Breast epithelium (tissue), 4 donors: Measurements from ENCODE around the gene TMEM213. TPM values are rescaled to one million over a fixed set of nuclear protein-coding genes. Genes with fewer than 3 reads are reported as not detected.

Source experiments
- DNase-seq, 2 donors: peaks; one replicate each; pipeline ENCODE4 v3.0.0-alpha.2; 2019; ENCODE audit warnings: low spot score in 2 of 2
- H3K27ac ChIP-seq, 2 donors: fragments of 200-600 bp; sonication (generic) in 1 of 2; one replicate each; pipeline ENCODE4 v1.5.1; 2016 to 2019; ENCODE audit warnings: mild to moderate bottlenecking in 1 of 2
- H3K27me3 ChIP-seq, 2 donors: fragments of 200-600 bp; sonication (generic) in 1 of 2; one replicate each; pipeline versions ENCODE4 v1.5.1 to v1.6.0; 2017 to 2019; ENCODE audit warnings: control low read depth in 1 of 2, mild to moderate bottlenecking in 1 of 2
- H3K36me3 ChIP-seq: fragments of 200-600 bp; one replicate; pipeline ENCODE4 v1.5.1; 2019
- H3K4me1 ChIP-seq, 2 donors: fragments of 200-600 bp; sonication (generic); one replicate each; pipeline ENCODE4 v1.5.1; 2016 to 2019; ENCODE audit warnings: control low read depth in 1 of 2
- H3K4me3 ChIP-seq, 3 donors: fragments of 200-600 bp; sonication (generic); 1 replicate in 2 of 3; 2 replicates in 1 of 3; pipeline ENCODE4 v1.5.1; 2016 to 2019; ENCODE audit warnings: mild to moderate bottlenecking in 3 of 3, moderate library complexity in 2 of 3
- H3K9me3 ChIP-seq, 2 donors: fragments of 200-600 bp; sonication (generic) in 1 of 2; one replicate each; pipeline ENCODE4 v1.5.1; 2016 to 2019; ENCODE audit warnings: control low read depth in 1 of 2
- CTCF ChIP-seq, 3 donors: fragments of 450-650 bp; IDR thresholded peaks; one replicate each; pipeline ENCODE4 v1.5.1; 2016 to 2017; ENCODE audit warnings: antibody characterized with exemption in 3 of 3, mild to moderate bottlenecking in 3 of 3, moderate library complexity in 3 of 3
- POLR2A ChIP-seq: fragments of 450-650 bp; IDR thresholded peaks from one replicate; pipeline ENCODE4 v1.6.1; 2016; ENCODE audit warnings: antibody characterized with exemption, mild to moderate bottlenecking, moderate library complexity
- POLR2AphosphoS5 ChIP-seq, 3 donors: sonication (generic); formaldehyde crosslinking; IDR thresholded peaks; one replicate each; pipeline ENCODE4 v1.6.1; 2017; ENCODE audit warnings: antibody characterized with exemption in 3 of 3
- intact Hi-C: fragments of 100-400 bp; cut with DNase I; formaldehyde crosslinking; loops from one replicate; pipeline ENCODE4 v1.15.1; 2023; ENCODE audit warnings: low total_unique reads
- total RNA-seq, 3 donors: library from RNA; depleted of rRNA; stranded (reverse); fragments of >200 nt; gene quantifications; one replicate each; pipeline ENCODE4 v1.1.0, GENCODE V29; 2016

TMEM213 gene
- total RNA-seq, 3 donors from 2014 or later, result 0.88 to 2.3 TPM; not detected in 1

GRCh38 chr7:138867744-138868143 lies 70.0 kb downstream of the TMEM213 start:
- intact Hi-C loops, result no loop called here
- no peaks in the 10 kb centered on the region for H3K4me1 ChIP-seq
- H3K36me3 ChIP-seq, result no peaks in the 10 kb centered on the region
- H3K9me3 ChIP-seq, result no peaks in the 10 kb centered on the region
- no peaks in the 10 kb centered on the region for H3K27me3 ChIP-seq
- H3K27ac ChIP-seq, result no peak overlapping the region
- no peak for TF ChIP-seq CTCF (IDR thresholded peaks at IDR 0.05)
- no peak for TF ChIP-seq POLR2AphosphoS5 (IDR thresholded peaks at IDR 0.05)
- TF ChIP-seq POLR2A, result no peak
- no peak overlapping the region for H3K4me3 ChIP-seq
- no peak for DNase-seq

- TF ChIP-seq POLR2AphosphoS5 (IDR thresholded peaks at IDR 0.05) (no peak), POLR2A (no peak), CTCF (IDR thresholded peaks at IDR 0.05) (no peak)
- Histone ChIP-seq H3K4me1 (no peaks in the 10 kb centered on the region), H3K36me3 (no peaks in the 10 kb centered on the region), H3K27ac (no peak overlapping the region), H3K9me3 (no peaks in the 10 kb centered on the region), H3K27me3 (no peaks in the 10 kb centered on the region), H3K4me3 (no peak overlapping the region)
- no peak for DNase-seq
- intact Hi-C loops, result no loop called here
Measured at GRCh38 chr7:138868711-138869110, 70.9 kb downstream of the TMEM213 start.

DNA sequence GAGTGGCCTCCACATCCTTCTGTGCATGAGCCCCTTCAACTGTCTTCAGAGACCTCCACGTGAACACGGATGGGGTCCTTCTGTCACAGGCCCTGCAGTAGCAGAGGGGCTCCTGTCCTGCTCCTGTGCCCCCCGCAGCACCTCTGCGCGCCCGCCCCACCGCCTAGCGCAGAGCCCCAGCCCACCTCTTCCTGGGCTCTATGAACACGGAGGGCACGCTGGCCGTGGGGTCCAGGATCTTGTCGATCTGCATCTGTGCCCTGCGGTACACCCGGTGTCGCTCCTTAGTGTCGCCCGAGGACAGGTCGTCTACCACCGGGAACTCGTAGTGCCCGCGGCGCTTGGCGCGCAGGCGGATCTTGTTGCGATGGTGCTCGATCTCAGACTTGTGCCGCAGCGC lies 71.6 kb downstream of the TMEM213 start:
- Histone ChIP-seq H3K4me3 (no peak overlapping the region), H3K27ac (no peak overlapping the region), H3K4me1 (no peaks in the 10 kb centered on the region), H3K36me3 (no peaks in the 10 kb centered on the region), H3K9me3 (no peaks in the 10 kb centered on the region), H3K27me3 (no peaks in the 10 kb centered on the region)
- TF ChIP-seq POLR2A, result no peak
- TF ChIP-seq CTCF (IDR thresholded peaks at IDR 0.05), result no peak
- no peak for TF ChIP-seq POLR2AphosphoS5 (IDR thresholded peaks at IDR 0.05)
- intact Hi-C loops, result no loop called here
- no peak for DNase-seq

DNA sequence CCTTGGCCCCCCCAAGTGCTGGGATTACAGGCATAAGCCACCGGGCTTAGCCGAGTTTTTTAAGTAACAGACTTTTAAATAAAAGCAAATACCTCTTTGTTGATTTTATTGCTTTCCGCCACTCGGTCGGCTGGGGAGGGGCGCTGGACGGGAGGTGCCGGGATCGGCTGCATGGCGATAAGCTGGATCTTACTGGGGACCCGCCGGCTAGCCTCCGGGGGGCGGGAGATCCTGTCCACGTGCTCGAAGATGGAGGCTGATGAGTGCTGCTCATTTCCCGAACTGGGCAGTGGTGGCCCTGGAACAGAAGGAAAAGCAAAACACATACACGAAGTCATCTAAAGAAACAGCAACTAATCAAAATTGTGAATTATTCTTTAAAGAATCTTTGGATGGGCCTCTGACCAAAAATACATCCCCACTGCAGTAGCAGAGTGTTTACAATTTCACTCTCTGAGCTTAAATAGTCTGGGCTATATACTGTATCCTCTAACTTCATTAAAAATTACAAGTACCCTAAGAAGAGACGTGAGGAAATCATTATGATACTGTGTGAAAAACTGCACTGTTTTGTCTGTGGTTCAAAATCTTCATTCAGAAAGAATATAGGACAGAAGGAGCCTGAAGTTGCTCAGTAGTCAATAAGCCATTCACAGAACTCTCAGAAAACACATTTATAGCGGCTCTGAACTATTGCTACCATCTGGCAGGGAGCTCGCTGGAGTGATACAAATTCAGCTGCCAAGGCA lies 73.4 kb downstream of the TMEM213 start:
- Histone ChIP-seq H3K27me3 (no peaks in the 10 kb centered on the region), H3K4me3 (no peak overlapping the region), H3K9me3 (no peaks in the 10 kb centered on the region), H3K4me1 (no peaks in the 10 kb centered on the region), H3K36me3 (no peaks in the 10 kb centered on the region), H3K27ac (no peak overlapping the region)
- intact Hi-C loops, result no loop called here
- TF ChIP-seq CTCF (IDR thresholded peaks at IDR 0.05) (no peak), POLR2AphosphoS5 (IDR thresholded peaks at IDR 0.05) (no peak)
- DNase-seq, result no peak

DNA sequence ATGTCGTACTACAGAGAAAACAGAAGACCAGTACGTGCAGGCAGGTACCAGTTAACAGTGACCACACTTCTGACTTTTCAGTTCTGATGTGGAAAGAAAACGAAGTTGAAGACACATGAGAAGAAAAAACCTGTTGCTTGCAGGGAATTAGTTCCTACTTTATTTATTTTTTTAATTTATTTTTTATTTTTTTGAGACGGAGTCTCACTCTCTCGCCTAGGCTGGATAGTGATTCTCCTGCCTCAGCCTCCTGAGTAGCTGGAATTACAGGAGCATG lies 74.0 kb downstream of the TMEM213 start:
- intact Hi-C loops, result no loop called here

More for the DNA sequence above, 74.0 kb downstream of the TMEM213 start:
- H3K27ac ChIP-seq, result no peak overlapping the region
- no peaks in the 10 kb centered on the region for H3K27me3 ChIP-seq
- no peak overlapping the region for H3K4me3 ChIP-seq
- DNase-seq, result no peak
- no peak for TF ChIP-seq CTCF (IDR thresholded peaks at IDR 0.05)
- no peak for TF ChIP-seq POLR2AphosphoS5 (IDR thresholded peaks at IDR 0.05)
- TF ChIP-seq POLR2A, result no peak
- no peaks in the 10 kb centered on the region for H3K36me3 ChIP-seq
- H3K4me1 ChIP-seq, result no peaks in the 10 kb centered on the region
- H3K9me3 ChIP-seq, result no peaks in the 10 kb centered on the region
